Endothelial cell of umbilical vein (primary cell): ENCODE measurements around the gene TMEM51. TPM values are rescaled to one million over a fixed set of nuclear protein-coding genes. Genes with fewer than 3 reads are reported as not detected.
A peak's percentile ranks its signal among the peaks of the same experiment; 100 is the strongest.

Experiments used
- BruUV-seq: library from RNA; stranded (reverse); fragments of 400-500 nt; replicated peaks from 2 replicates; lab custom pipeline; 2021; lab: Mats Ljungman, UMichigan
- CTCF ChIA-PET: fragments of 300-600, 350-600 bp; sonication (Branson Sonifier 250); formaldehyde crosslinking; loops from one replicate; lab custom pipeline; 2021; ENCODE audit warnings: antibody characterized with exemption, inconsistent platforms; lab: Charles Lee
- POLR2A ChIA-PET: fragments of 300-600, 350-600 bp; sonication (Branson Sonifier 250); formaldehyde crosslinking; loops from one replicate; lab custom pipeline; 2021; ENCODE audit warnings: antibody characterized with exemption, inconsistent platforms; lab: Charles Lee
- DNase-seq: peaks from one replicate; pipeline ENCODE4 v3.0.0-alpha.2; 2011; ENCODE audit warnings: low read depth, low spot score
- FAIRE-seq: peaks from 2 replicates; lab custom pipeline; 2011; peaks lifted over from hg19 to GRCh38; lab: Jason Lieb, UNC
- H2AFZ ChIP-seq: 2 replicates; pipeline ENCODE4 v1.6.0; 2012; ENCODE audit warnings: low read depth, low read length, control low read depth, inconsistent platforms
- H3K27ac ChIP-seq: 2 replicates; pipeline ENCODE4 v1.5.1; 2011; ENCODE audit warnings: low read depth, mild to moderate bottlenecking, control low read depth, low read length, moderate library complexity; ENCODE audit not compliant: insufficient read depth
- H3K27me3 ChIP-seq, 2 experiments: 2 replicates each; pipeline versions ENCODE4 v1.6.0 to v1.6.1; 2011; ENCODE audit warnings: low read length in 2 of 2, mixed read lengths in 1 of 2; ENCODE audit not compliant: control insufficient read depth in 2 of 2, insufficient read depth in 2 of 2
- H3K36me3 ChIP-seq, 2 experiments: 2 replicates in 1 of 2; 3 replicates in 1 of 2; pipeline ENCODE4 v1.5.1; 2011; ENCODE audit warnings: low read length in 2 of 2, mild to moderate bottlenecking in 1 of 2, moderate library complexity in 1 of 2; ENCODE audit not compliant: control insufficient read depth in 2 of 2, insufficient read depth in 2 of 2; ENCODE audit errors: extremely low read depth in 1 of 2
- H3K4me1 ChIP-seq: 3 replicates; pipeline ENCODE4 v1.5.1; 2011; ENCODE audit warnings: mild to moderate bottlenecking, low read length; ENCODE audit not compliant: control insufficient read depth, insufficient read depth; ENCODE audit errors: extremely low read depth
- H3K4me2 ChIP-seq: 2 replicates; pipeline ENCODE4 v1.6.1; 2011; ENCODE audit warnings: low read length, control low read depth, mixed read lengths; ENCODE audit not compliant: insufficient read depth
- H3K4me3 ChIP-seq, 3 experiments: fragments of 200-600 bp in 1 of 3; sonication (generic), shearing (Covaris generic) in 1 of 3; replicated peaks in 1 of 3; 2 replicates each; pipeline ENCODE4 v1.5.1; 2011 to 2016; ENCODE audit warnings: control low read depth in 3 of 3, low read length in 3 of 3, mild to moderate bottlenecking in 2 of 3, inconsistent platforms in 1 of 3, low read depth in 1 of 3, moderate library complexity in 1 of 3; ENCODE audit not compliant: insufficient read depth in 1 of 3
- H3K79me2 ChIP-seq: 2 replicates; pipeline ENCODE4 v1.6.0; 2012; ENCODE audit warnings: low read length, inconsistent platforms; ENCODE audit not compliant: control insufficient read depth, insufficient read depth
- H3K9ac ChIP-seq: replicated peaks from 2 replicates; pipeline ENCODE3; 2011; ENCODE audit warnings: low read length, control low read depth; ENCODE audit not compliant: insufficient read depth; ENCODE audit errors: extremely low read depth
- H3K9me1 ChIP-seq: replicated peaks from 3 replicates; pipeline ENCODE4 v1.6.0; 2011; ENCODE audit warnings: mild to moderate bottlenecking, low read length; ENCODE audit not compliant: control insufficient read depth, insufficient read depth; ENCODE audit errors: extremely low read depth
- H3K9me3 ChIP-seq: replicated peaks from 2 replicates; pipeline ENCODE4 v1.5.1; 2012; ENCODE audit warnings: low read length, inconsistent platforms; ENCODE audit not compliant: control insufficient read depth, insufficient read depth
- H4K20me1 ChIP-seq: replicated peaks from 2 replicates; pipeline ENCODE3; 2011; ENCODE audit warnings: mild to moderate bottlenecking, low read length; ENCODE audit not compliant: control insufficient read depth, insufficient read depth; ENCODE audit errors: extremely low read depth
- CTCF ChIP-seq, 2 donors: IDR thresholded peaks; 1 replicate in 1 of 2; 2 replicates in 1 of 2; pipeline ENCODE4 v1.5.1; 2011; ENCODE audit warnings: low read length in 2 of 2, mild to moderate bottlenecking in 2 of 2, moderate library complexity in 2 of 2, control low read depth in 1 of 2, inconsistent platforms in 1 of 2, low read depth in 1 of 2; ENCODE audit not compliant: insufficient read depth in 1 of 2; ENCODE audit errors: extremely low read depth in 1 of 2
- EZH2 ChIP-seq: IDR thresholded peaks from 2 replicates; pipeline ENCODE4 v1.6.1; 2012; ENCODE audit warnings: borderline replicate concordance, low read depth, mild to moderate bottlenecking, moderate library complexity, low read length, inconsistent platforms; ENCODE audit not compliant: severe bottlenecking
- FOS ChIP-seq: IDR thresholded peaks from 2 replicates; pipeline ENCODE4 v1.6.1; 2011; ENCODE audit warnings: mild to moderate bottlenecking, low read length, moderate library complexity, borderline replicate concordance; ENCODE audit not compliant: insufficient read depth
- GATA2 ChIP-seq: IDR thresholded peaks from 2 replicates; pipeline ENCODE4 v1.7.0; 2011; ENCODE audit warnings: low read depth, mild to moderate bottlenecking, moderate library complexity, mixed read lengths, low read length; ENCODE audit not compliant: insufficient read length, insufficient read depth
- JUN ChIP-seq: IDR thresholded peaks from 2 replicates; pipeline ENCODE4 v1.6.1; 2011; ENCODE audit warnings: borderline replicate concordance, low read depth; ENCODE audit not compliant: insufficient read length, insufficient read depth
- MYC ChIP-seq: IDR thresholded peaks from one replicate; pipeline ENCODE4 v1.6.1; 2011; ENCODE audit warnings: mild to moderate bottlenecking, low read depth, low read length
- POLR2A ChIP-seq: IDR thresholded peaks from 2 replicates; pipeline ENCODE4 v1.6.1; 2012; ENCODE audit warnings: low read depth, mild to moderate bottlenecking, control low read depth, low read length
- POLR2AphosphoS5 ChIP-seq: IDR thresholded peaks from 2 replicates; pipeline ENCODE4 v1.6.1; 2012; ENCODE audit warnings: low read depth, mild to moderate bottlenecking, control low read depth, low read length, moderate library complexity; ENCODE audit not compliant: insufficient read depth
- dilution Hi-C: fragments of 300-500 bp; cut with MboI; formaldehyde crosslinking; loops from one replicate; pipeline ENCODE4 v1.15.0; 2019; ENCODE audit warnings: low sequenced_read_pairs; ENCODE audit not compliant: extremely low pct_ligation_motif_present
- intact Hi-C: fragments of 100-400 bp; cut with micrococcal nuclease; formaldehyde crosslinking; loops from one replicate; pipeline ENCODE4 v1.10.0; 2022
- polyA plus RNA-seq, 4 experiments: library from polyadenylated mRNA; depleted of rRNA in 3 of 4; stranded (reverse) in 3 of 4; unstranded in 1 of 4; fragments of >200 nt; gene quantifications; 2 replicates each; pipeline versions ENCODE4 v1.2.1 to v1.2.3, GENCODE V29; 2011 to 2012; ENCODE audit warnings: missing spikeins in 1 of 4
- total RNA-seq: library from RNA; stranded (reverse); gene quantifications from 2 replicates; pipeline ENCODE4 v1.2.3, GENCODE V29; 2021
- TF ChIP-seq, protein P1 (sequence below): IDR thresholded peaks from 2 replicates; pipeline ENCODE4 v1.6.1; 2011; ENCODE audit not compliant: insufficient read depth, insufficient read length

The TMEM51 gene
- total and polyA plus RNA-seq, 2 donors (not counting 3 experiments of a cell fraction or from before 2014, with no cell fraction given): 13.7 to 13.9 TPM

GRCh38 chr1:15159166-15159555, 5.6 kb downstream of the TMEM51 start:
- Histone ChIP-seq H3K4me1 (peaks cover 20% of the 10 kb centered on the region), H3K4me3 (no peak overlapping the region), H3K9me1 (no peaks in the 10 kb centered on the region), H3K9ac (no peak overlapping the region), H3K27me3 (no peaks in the 10 kb centered on the region), H3K27ac (no peak overlapping the region), H4K20me1 (no peaks in the 10 kb centered on the region), H3K79me2 (peaks cover 19% of the 10 kb centered on the region), H3K36me3 (no peaks in the 10 kb centered on the region), H2AFZ (no peak overlapping the region), H3K9me3 (no peaks in the 10 kb centered on the region), H3K4me2 (no peak overlapping the region)
- intact Hi-C loops: no loop called here
- ChIA-PET POLR2A (no interaction called here), CTCF (interaction anchor here (0.9 to 2.6 kb wide), 3 partner anchors 10 to 113 kb away, joined by 3 to 9 read pairs (median 3); no protein-coding TSS in a partner anchor)
- BruUV-seq: no TSS peak
- dilution Hi-C loops: no loop called here
- FAIRE-seq (peak; percentile 43), DNase-seq (no peak)
- no peak for TF ChIP-seq JUN
- no peak for TF ChIP-seq POLR2AphosphoS5
- no peak for TF ChIP-seq POLR2A
- no peak for TF ChIP-seq FOS
- TF ChIP-seq MYC: no peak
- no peak for TF ChIP-seq CTCF (IDR thresholded peaks at IDR 0.05; ENCODE audit: extremely low read depth in 1 of 2, insufficient read depth in 1 of 2, low read depth in 1 of 2, low read length in 2 of 2)
- TF ChIP-seq, protein P1, sequence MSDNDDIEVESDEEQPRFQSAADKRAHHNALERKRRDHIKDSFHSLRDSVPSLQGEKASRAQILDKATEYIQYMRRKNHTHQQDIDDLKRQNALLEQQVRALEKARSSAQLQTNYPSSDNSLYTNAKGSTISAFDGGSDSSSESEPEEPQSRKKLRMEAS: no peak
- TF ChIP-seq GATA2: no peak
- no peak for TF ChIP-seq EZH2
